ENCODE data around the gene PNO1.

The PNO1 gene

GRCh38 chr2:68200157-68200787 lies 42.6 kb downstream of the PNO1 start:
- DNase-seq: no peak

DNA sequence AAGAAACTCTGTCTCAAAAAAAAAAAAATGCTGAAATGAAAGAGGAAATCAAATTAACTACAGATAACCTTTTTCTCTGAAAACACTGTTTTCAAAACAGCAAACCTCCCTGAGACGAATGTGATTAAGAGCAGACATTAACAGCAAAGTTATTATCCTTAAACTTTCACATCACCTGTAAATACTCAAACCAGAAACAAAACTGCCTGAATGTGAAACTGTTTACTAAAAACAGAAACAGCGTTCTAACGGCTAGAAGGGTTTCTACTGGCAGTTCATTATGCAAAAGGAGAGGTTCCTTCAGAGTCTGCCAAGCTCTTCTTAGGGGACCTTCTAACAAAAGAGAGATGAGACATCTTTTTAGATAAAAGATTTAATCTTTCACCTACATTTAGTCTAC lies 45.9 kb downstream of the PNO1 start:
- no peak for DNase-seq

- no peak for DNase-seq
Observed at GRCh38 chr2:68206793-68207192, 49.1 kb downstream of the PNO1 start.

- no peak for DNase-seq
Observed at GRCh38 chr2:68214381-68214780, 56.7 kb downstream of the PNO1 start.

- DNase-seq: no peak
Observed at GRCh38 chr2:68216454-68217310, 59.0 kb downstream of the PNO1 start.

DNA sequence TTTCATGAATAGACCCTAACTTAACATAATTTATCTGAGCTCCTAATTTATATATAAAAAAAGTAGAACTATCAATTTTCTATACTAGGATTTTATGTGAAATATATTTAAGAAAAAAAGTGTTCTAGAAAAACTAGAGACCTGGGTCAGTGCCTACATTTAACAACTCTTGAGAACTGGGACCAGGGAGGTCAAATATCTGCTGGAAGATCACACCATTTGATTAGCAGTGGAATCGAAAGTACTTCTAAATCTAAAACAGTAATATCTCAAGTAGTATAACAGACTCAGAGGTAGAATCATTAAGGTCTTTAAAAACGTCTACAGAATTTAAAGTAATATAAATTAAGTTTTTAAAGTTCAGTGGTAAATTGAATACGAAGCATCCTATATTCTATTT lies 60.0 kb downstream of the PNO1 start:
- DNase-seq: no peak

- DNase-seq: no peak
Observed at GRCh38 chr2:68218343-68218901, 60.7 kb downstream of the PNO1 start.

DNA sequence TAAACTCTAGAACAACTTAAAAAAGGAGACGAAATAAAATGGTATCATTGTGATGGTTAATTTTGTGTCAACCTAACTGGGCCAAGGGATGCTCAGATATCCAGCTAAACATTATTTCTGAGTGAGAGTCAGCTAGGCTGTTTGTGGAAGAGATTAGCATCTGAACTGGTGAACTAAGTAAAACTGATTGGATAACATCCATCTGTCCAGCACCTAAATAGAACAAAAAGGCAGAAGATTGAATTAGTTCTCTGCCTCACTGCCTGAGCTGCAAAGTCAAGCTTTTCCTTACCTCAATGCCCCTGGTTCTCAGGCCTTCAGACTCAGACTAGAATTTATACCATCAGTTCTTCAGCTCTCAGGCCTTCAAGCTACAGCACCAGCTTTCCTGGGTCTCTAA lies 64.6 kb downstream of the PNO1 start:
- DNase-seq: no peak

DNA sequence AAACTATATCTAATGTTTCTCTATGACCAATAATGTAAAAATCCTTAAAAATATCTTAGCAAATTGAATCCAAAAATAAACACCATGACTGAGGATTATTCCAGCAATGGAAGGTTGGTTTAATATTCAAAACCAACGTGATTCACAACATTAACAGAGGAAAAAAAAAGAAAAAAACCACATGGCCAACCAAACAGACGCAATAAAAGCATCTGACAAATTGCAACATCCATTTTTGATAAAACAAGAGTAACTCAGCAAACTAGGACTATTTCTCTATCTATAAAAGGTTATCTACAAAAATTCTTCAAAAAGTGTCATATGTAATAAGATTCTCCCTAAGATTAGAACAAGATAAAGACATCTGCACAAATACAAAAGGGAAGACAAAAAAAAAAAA lies 65.7 kb downstream of the PNO1 start:
- no peak for DNase-seq

DNA sequence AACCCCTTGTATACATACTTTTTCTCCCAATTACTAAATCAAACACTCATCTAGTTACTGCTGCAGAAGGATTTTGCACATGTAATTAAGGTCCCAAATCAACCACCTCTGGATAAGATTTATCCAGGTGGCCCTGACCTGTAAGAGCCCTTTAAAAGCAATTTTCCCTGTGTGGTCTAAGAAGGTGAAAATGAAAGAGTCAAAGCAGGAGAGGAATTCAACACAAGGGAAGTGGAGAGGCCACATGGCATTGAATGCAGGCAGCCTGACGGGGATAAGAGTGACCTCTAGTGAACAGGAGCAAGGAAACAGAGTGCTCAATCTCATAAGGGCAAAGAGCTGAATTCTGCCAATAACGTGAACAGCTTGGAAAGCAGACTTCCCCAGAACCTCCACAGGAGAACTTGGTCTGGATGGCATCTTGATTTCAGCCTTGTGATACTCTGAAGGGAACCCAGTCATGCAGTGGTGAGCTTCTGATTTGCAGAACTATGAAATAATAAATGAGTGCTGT lies 67.5 kb downstream of the PNO1 start:
- DNase-seq: no peak
